Retinal pigment epithelial cell (primary cell): ENCODE results near the gene NEDD4L.

Source experiments
- DNase-seq: peaks from one replicate; pipeline ENCODE4 v3.0.0-alpha.2; 2010; ENCODE audit warnings: low read depth
- H3K4me3 ChIP-seq: 2 replicates; pipeline ENCODE4 v1.5.1; 2011; ENCODE audit warnings: mild to moderate bottlenecking, low read length, control low read depth, moderate library complexity
- CTCF ChIP-seq: conservative IDR thresholded peaks from 2 replicates; pipeline ENCODE4 v1.5.1; 2011; ENCODE audit warnings: low read depth, low read length, control low read depth, inconsistent platforms

The NEDD4L gene

GRCh38 chr18:58386780-58387179 lies 342.8 kb downstream of the NEDD4L start:
- no peak for TF ChIP-seq CTCF
- H3K4me3 ChIP-seq = no peak overlapping the region
- no peak for DNase-seq

GRCh38 chr18:58387716-58388115 lies 343.7 kb downstream of the NEDD4L start:
- TF ChIP-seq CTCF = no peak
- no peak for DNase-seq
- no peak overlapping the region for H3K4me3 ChIP-seq

- no peak for TF ChIP-seq CTCF
- H3K4me3 ChIP-seq = no peak overlapping the region
- no peak for DNase-seq
These were observed 344.7 kb downstream of the NEDD4L start for GRCh38 chr18:58388736-58389135.

GRCh38 chr18:58389745-58390144 lies 345.7 kb downstream of the NEDD4L start:
- DNase-seq = no peak
- no peak for TF ChIP-seq CTCF
- no peak overlapping the region for H3K4me3 ChIP-seq

GRCh38 chr18:58390399-58390798 lies 346.4 kb downstream of the NEDD4L start:
- TF ChIP-seq CTCF = no peak
- DNase-seq = no peak

GRCh38 chr18:58391231-58391825 lies 347.3 kb downstream of the NEDD4L start:
- TF ChIP-seq CTCF = no peak
- no peak overlapping the region for H3K4me3 ChIP-seq
- no peak for DNase-seq

More at GRCh38 chr18:58390399-58390798, 346.4 kb downstream of the NEDD4L start:
- H3K4me3 ChIP-seq = no peak overlapping the region

- TF ChIP-seq CTCF = no peak
- no peak overlapping the region for H3K4me3 ChIP-seq
- DNase-seq = no peak
These were observed 347.9 kb downstream of the NEDD4L start for GRCh38 chr18:58391932-58392323.
